ENCODE measurements around the gene SH3BP2.
A peak's percentile ranks its signal among the peaks of the same experiment; 100 is the strongest.

The SH3BP2 gene

GRCh38 chr4:2871466-2871865, 78.6 kb downstream of the SH3BP2 start:
- DNase-seq (ENCODE audit: extremely low read depth in 1 of 2, low read depth in 1 of 2) = no peak

GRCh38 chr4:2871911-2872310, 79.0 kb downstream of the SH3BP2 start:
- DNase-seq (ENCODE audit: extremely low read depth in 1 of 2, low read depth in 1 of 2) = no peak

GRCh38 chr4:2873329-2873728, 80.4 kb downstream of the SH3BP2 start:
- no peak for DNase-seq (ENCODE audit: extremely low read depth in 1 of 2, low read depth in 1 of 2)

GRCh38 chr4:2874861-2875260, 82.0 kb downstream of the SH3BP2 start:
- no peak for DNase-seq (ENCODE audit: extremely low read depth in 1 of 2, low read depth in 1 of 2)

GRCh38 chr4:2875556-2875955, 82.7 kb downstream of the SH3BP2 start:
- DNase-seq (ENCODE audit: extremely low read depth in 1 of 2, low read depth in 1 of 2) = peak in 1 of 2 donors; percentile 6

- DNase-seq (ENCODE audit: extremely low read depth in 1 of 2, low read depth in 1 of 2) = peak in 1 of 2 donors; percentile 15
Observed at GRCh38 chr4:2878346-2878745, 85.5 kb downstream of the SH3BP2 start.

- no peak for DNase-seq (ENCODE audit: extremely low read depth in 1 of 2, low read depth in 1 of 2)
Observed at GRCh38 chr4:2879026-2879425, 86.1 kb downstream of the SH3BP2 start.

- DNase-seq (ENCODE audit: extremely low read depth in 1 of 2, low read depth in 1 of 2) = no peak
Observed at GRCh38 chr4:2881431-2881830, 88.5 kb downstream of the SH3BP2 start.

- DNase-seq (ENCODE audit: extremely low read depth in 1 of 2, low read depth in 1 of 2) = no peak
Observed at GRCh38 chr4:2882341-2882740, 89.5 kb downstream of the SH3BP2 start.

- no peak for DNase-seq (ENCODE audit: extremely low read depth in 1 of 2, low read depth in 1 of 2)
Observed at GRCh38 chr4:2886161-2886560, 93.3 kb downstream of the SH3BP2 start.

- DNase-seq (ENCODE audit: extremely low read depth in 1 of 2, low read depth in 1 of 2) = no peak
Observed at GRCh38 chr4:2886622-2887021, 93.7 kb downstream of the SH3BP2 start.

GRCh38 chr4:2887343-2887742, 94.5 kb downstream of the SH3BP2 start:
- no peak for DNase-seq (ENCODE audit: extremely low read depth in 1 of 2, low read depth in 1 of 2)

- no peak for DNase-seq (ENCODE audit: extremely low read depth in 1 of 2, low read depth in 1 of 2)
Observed at GRCh38 chr4:2888886-2889285, 96.0 kb downstream of the SH3BP2 start.

Data from stimulated activated CD8-positive, alpha-beta memory T cell treated with anti-CD3 and anti-CD28 coated beads, Interleukin-7, amount 100 ng/mL, for 48 hours (primary cell).